HG03066 (cell line): ENCODE data around the gene VPS11.

Experiments
- ATAC-seq: cut with Tn5 transposase; IDR thresholded peaks from one replicate; pipeline ENCODE4 v1.9.1; 2021; ENCODE audit warnings: low read depth; ENCODE audit not compliant: unreplicated experiment

The VPS11 gene

DNA sequence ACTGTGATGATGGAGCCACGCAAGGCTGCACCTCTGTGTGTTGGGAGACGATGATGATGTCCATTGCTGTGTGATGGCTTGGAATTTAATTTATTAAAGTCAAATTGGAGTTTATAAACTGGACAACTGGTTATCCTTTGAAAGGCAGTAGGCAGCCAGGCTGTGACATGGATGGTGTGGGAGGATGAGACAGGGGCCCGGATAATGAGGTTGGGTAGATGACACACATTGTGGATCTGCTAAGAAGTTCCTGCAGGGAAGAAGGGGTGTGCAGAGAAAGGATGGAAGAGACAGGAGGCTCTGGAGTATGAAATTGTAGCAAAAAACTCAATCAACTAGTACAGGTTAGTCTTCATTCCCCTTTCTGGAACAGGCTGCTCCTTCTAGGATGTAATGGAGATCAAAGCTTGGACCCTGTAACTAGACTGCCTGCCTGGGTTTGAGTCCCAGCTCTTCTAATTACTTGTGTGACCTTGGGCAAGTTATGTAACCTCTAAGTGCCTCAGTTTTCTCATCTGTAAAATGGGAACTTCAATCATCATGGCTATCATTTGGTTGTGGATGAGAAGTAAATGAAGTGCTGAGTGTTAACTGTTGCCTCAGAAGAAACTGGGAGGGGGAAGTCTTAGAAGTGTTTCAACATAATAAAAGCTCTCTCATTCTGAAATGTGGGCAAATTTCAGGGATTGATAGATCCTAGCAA, 49.5 kb downstream of the VPS11 start:
- no peak for ATAC-seq

DNA sequence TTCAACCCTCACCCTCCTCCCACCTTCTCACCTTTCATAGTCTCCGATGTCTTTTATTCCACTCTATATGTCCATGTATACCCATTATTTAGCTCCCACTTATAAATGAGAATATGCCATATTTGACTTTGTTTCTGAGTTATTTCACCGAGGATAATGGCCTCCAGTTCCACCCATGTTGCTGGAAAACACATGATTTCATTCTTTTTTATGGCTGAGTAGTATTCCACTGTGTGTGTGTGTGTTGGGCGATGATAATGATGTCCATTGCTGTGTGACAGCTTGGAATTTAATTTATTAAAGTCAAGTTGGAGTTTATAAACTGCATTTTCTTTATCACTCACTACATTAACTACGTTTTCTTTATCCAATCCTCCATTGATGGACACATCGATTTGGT, 50.6 kb downstream of the VPS11 start:
- ATAC-seq = no peak

DNA sequence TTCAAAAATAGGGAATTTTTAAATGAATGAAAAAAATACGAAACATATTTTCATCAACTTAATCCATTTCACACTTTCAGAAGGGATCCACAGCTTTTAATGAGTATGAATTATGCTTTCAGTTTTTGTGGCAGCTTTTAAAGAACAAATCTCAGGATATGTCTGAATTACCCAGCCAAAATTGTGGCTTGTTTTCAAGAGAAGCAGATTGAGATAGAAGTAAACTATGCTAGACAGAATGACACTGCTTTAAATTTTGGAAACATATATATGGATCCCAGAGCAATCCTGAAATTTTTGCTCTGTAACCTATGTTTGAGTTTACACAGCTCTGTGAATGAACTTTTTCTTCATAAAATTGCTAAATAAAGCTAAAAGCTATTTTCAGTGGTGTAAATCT, 51.3 kb downstream of the VPS11 start:
- no peak for ATAC-seq

DNA sequence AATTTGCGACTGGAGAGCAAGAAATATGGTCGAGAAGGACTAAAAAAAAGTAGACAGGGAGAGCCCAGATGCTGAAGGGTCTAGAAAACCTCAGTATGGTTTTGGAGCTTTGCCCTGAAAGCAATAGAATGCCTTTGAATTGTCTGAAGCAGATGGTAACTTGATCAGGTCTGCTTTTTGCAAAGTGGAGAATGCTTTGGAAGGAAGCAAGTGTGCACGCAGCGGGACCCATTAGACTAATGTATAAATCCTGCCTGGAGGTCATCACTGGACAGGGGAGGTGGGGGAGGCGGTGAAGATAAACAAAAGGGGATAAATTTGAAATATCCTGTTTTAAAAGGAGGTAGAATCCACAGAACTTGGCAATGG, 53.0 kb downstream of the VPS11 start:
- no peak for ATAC-seq

DNA sequence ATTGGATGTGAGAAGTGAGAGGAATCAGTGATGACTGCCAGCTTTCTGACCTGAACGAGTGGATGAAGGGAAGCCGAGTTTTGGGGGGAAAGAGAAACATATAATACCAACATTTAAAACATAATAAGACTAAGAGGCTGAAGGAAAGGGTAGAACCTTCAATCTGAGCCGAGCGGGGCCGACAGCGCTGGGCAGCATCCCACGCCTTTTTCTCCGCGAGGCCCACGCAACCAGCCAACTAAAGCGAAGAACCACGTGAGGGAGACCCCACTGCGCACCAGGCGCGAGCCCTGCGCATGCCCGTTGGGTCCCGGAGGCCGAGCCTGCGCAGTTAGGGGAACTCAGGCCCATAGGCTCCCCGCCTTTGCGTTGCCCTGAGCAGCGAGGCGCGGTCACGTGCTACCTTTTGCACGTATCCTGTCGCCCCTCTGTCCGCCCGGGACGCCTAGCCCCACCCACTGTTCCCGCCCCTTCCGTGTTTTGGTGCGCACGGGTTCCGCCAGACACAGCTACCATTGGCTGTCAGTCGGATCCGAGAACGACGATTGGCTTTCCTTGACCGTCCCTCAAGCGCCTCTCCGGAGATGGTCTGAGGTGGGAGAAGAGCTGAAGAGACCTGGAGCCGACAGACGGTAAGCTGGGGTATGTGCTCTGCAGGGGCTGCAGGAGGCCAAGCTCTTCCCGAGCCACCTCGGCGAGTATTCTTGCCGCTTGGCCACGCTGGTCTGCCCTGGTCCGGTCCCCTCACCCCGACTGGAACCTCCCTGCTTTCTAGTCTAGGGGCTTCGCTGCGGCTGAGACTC, 53.6 kb downstream of the VPS11 start, which contains the start of gene HINFP:
Gene HINFP, plus strand, starts transcription at position 573 of the 803 bp plus-strand sequence. CDS start 5,365 bp downstream, outside the sequence.
- ATAC-seq = peak; percentile 95

DNA sequence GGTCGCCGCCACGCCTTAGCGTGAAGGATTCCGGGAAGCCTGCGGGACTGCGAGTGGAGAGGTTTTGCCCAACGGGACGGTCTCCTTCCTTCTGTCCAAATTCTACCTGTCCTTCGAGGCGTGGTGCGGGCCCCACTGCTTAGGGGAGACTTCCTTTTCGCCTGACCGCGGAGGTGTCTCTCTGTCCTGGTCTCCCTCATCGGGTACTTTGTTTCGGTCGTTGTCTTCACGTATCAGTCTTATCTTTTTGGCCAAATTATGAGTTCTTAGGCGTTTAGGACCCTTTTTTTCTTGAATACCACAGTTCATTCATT, 54.1 kb downstream of the VPS11 start:
- peak; percentile 1 for ATAC-seq

DNA sequence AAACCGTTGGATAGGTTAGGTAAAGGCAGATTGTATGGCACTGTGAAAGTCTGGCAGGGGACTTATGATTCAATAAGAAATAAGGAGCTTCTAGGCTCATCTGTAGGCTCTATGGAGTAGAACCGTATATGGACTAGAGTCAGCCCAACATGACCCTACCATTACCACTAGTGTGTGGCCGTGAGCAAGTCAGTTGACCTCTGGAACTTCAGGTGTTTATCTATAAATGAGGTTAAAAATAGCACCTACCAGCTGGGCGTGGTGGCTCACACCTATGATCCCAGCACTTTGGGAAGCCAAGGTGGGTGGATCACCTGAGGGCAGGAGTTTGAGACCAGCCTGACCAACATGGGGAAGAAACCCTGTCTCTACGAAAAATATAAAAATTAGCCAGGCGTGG, 58.2 kb downstream of the VPS11 start:
- ATAC-seq = no peak

DNA sequence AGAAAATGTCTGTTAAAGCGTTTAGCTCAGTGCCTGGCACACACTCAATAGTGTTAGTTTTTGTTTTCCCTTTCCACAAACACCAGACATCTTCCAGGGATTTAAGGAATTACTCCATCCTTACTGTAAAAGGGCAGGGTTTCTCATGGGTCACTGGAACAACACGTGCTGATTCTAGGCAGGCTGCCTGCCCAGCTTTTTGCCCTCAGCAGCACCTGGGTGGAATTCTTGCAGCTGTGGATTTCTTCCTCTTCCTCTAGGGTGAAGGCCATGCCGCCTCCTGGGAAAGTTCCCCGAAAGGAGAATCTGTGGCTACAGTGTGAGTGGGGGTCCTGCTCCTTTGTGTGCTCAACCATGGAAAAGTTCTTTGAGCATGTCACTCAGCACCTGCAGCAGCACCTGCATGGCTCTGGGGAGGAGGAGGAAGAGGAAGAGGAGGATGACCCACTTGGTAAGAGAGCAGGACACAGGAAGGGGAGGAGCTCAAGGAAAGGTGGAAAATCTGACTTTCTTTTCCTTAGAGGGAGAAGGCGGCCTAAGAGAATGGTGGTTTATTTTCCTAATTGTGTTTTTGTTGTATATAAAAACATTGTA, 59.2 kb downstream of the VPS11 start:
- no peak for ATAC-seq

DNA sequence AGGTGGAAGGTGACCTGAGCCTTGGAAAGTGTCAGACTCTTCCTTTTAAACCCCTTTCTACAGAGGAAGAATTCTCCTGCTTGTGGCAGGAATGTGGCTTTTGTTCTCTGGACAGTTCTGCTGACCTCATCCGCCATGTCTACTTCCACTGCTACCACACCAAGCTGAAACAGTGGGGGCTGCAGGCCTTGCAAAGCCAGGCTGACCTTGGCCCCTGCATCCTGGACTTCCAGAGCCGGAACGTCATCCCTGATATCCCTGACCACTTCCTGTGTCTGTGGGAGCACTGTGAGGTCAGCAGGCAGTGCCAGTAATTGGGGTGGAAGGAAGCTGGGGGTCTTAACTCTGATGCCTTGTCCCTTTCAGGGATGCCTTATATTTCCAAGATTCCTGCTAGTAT, 63.0 kb downstream of the VPS11 start:
- ATAC-seq = no peak
